Neural crest cell (in vitro differentiated cells): ENCODE data around the gene CDC14A. TPM values are rescaled to one million over a fixed set of nuclear protein-coding genes. Genes with fewer than 3 reads are reported as not detected.
A peak's percentile ranks its signal among the peaks of the same experiment; 100 is the strongest.

Source experiments
- DNase-seq: peaks from one replicate; pipeline ENCODE4 v3.0.0; 2021; ENCODE audit warnings: low read depth, mixed read lengths, low spot score
- H3K27ac Mint-ChIP-seq: one replicate; pipeline ENCODE4 v1.8.0; 2021; ENCODE audit warnings: mild to moderate bottlenecking, mixed read lengths; ENCODE audit not compliant: unreplicated experiment
- H3K27me3 Mint-ChIP-seq: 2 replicates; pipeline ENCODE4 v1.8.0; 2021; ENCODE audit warnings: low read depth, mild to moderate bottlenecking, mixed read lengths
- H3K36me3 Mint-ChIP-seq: 2 replicates; pipeline ENCODE4 v1.8.0; 2021; ENCODE audit warnings: low read depth, mild to moderate bottlenecking, mixed read lengths
- H3K4me1 Mint-ChIP-seq: 2 replicates; pipeline ENCODE4 v1.8.0; 2021; ENCODE audit warnings: mixed read lengths
- H3K4me3 Mint-ChIP-seq: one replicate; pipeline ENCODE4 v1.8.0; 2021; ENCODE audit warnings: mild to moderate bottlenecking, mixed read lengths
- H3K9me3 Mint-ChIP-seq: 2 replicates; pipeline ENCODE4 v1.8.0; 2021; ENCODE audit warnings: mixed read lengths
- CTCF ChIP-seq: fragments of 200-600 bp; sonication (generic); conservative IDR thresholded peaks from 2 replicates; pipeline ENCODE4 v1.5.0; 2021; ENCODE audit warnings: antibody characterized with exemption, mild to moderate bottlenecking
- total RNA-seq: library from RNA; stranded (reverse); gene quantifications from 2 replicates; pipeline ENCODE4 v1.2.1, GENCODE V29; 2021

The CDC14A gene
- total RNA-seq, 1 donor from 2014 or later: 15.7 TPM

DNA sequence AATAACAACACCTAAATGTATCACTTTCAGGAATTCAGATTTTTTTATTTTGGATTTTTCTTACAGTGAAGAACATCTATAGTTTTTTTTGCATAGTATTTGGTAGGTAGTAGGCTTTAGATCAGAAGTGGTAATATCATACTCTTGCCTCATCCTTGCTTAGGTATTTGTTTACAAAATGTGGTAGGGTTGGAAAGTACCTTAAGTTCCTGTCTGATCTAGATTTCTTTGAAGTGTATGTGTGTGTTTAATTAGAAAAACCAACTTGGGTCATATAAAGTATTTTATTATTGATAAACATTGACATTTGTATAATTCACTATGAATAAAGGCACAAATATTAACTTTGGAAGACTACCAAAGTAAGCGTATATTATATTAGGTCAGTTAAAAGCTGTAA lies 100.3 kb downstream of the CDC14A start:
- Mint-ChIP-seq H3K4me1 (no peaks in the 10 kb centered on the region), H3K36me3 (peaks cover 7% of the 10 kb centered on the region), H3K4me3 (no peak overlapping the region), H3K27me3 (no peaks in the 10 kb centered on the region), H3K27ac (no peak overlapping the region), H3K9me3 (no peaks in the 10 kb centered on the region)
- no peak for TF ChIP-seq CTCF
- no peak for DNase-seq

- peak; percentile 71 for TF ChIP-seq CTCF
- Mint-ChIP-seq H3K27ac (no peak overlapping the region), H3K27me3 (no peaks in the 10 kb centered on the region), H3K9me3 (no peaks in the 10 kb centered on the region), H3K4me1 (peaks cover 14% of the 10 kb centered on the region), H3K4me3 (no peak overlapping the region), H3K36me3 (peaks cover 5% of the 10 kb centered on the region)
- DNase-seq: no peak
Observed at GRCh38 chr1:100455478-100456072, 103.3 kb downstream of the CDC14A start.

DNA sequence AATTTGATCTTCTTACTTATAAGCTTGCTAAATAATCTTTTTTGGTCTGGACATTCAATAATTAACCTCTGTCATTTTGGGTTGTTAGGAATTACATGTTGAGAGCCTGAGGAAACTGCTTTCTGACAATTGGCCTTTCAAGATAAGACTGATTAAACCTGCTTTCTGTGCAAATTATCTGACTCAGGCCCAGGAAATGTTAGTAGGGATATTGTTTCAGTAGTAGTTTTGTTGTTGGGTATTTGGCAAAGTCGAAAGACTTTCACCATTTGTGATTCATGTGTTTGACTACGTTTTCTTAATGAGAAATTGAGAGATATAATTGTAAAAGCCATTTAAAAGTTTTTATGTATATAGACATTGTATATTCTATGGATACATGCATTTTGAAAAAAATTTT lies 104.6 kb downstream of the CDC14A start:
- Mint-ChIP-seq H3K4me1 (peaks cover 15% of the 10 kb centered on the region), H3K4me3 (no peak overlapping the region), H3K36me3 (no peaks in the 10 kb centered on the region), H3K27me3 (no peaks in the 10 kb centered on the region), H3K9me3 (no peaks in the 10 kb centered on the region), H3K27ac (no peak overlapping the region)
- TF ChIP-seq CTCF: no peak
- no peak for DNase-seq

DNA sequence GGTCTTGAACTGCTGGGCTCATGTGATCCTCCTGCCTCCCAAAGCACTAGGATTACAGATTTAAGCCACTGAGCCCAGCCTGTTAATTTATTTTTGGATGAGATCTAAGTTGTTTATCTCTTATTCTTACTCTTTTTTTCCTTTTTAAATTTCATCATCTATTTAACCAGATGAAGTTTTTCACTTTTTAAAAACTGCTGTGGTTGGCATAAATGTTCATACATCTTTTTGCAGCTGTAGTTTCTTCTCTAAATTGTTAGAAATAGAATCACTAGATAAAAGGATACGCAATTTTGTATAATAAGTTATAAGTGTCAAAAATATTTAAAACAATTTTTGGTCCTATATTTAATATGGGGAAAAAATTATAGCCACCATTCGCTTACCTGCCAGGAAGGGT lies 105.4 kb downstream of the CDC14A start:
- Mint-ChIP-seq H3K4me1 (peaks cover 23% of the 10 kb centered on the region), H3K27ac (no peak overlapping the region), H3K4me3 (no peak overlapping the region), H3K9me3 (no peaks in the 10 kb centered on the region), H3K36me3 (no peaks in the 10 kb centered on the region), H3K27me3 (no peaks in the 10 kb centered on the region)
- DNase-seq: no peak
- TF ChIP-seq CTCF: no peak

DNA sequence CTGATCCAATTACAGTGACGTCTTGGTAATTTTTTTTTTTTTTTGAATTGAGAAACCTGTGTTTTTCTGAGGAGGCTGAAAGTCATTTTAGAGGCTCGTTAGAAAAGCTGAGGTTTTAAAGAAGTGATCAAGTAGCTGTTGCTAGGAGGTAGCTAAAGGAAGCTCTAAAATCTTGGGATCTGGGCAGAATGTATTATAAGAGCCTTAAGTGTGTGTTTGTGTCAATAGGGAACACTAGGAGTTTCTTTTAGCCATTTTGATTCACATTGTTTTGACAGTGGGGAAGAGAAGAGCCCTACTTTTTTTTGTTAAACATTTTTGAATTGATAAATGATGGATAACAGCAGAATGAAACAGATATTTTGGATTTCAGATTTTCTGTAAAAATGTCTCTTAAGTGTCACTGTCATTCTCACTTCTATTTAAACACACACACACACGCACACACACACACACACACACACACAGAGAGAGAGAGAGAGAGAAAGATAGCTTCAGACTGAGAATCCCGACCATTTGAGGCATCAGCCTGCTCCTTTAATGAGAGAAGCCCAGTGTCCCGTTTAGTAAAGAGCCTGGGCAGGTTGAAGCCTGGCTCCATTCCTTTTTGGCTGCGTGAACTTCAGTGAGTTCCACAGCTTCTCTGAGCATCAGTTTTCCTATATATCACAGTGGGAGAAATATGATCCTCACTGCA lies 106.5 kb downstream of the CDC14A start:
- Mint-ChIP-seq H3K36me3 (peaks cover under 1% of the 10 kb centered on the region), H3K9me3 (no peaks in the 10 kb centered on the region), H3K27me3 (no peaks in the 10 kb centered on the region), H3K27ac (peak overlapping the region; percentile 30), H3K4me1 (peaks cover 33% of the 10 kb centered on the region), H3K4me3 (no peak overlapping the region)
- TF ChIP-seq CTCF: no peak
- no peak for DNase-seq
